SK-N-SH treated with all-trans-retinoic acid at 6 μM for 48 hours (cell line): ENCODE measurements around the gene PIWIL1.

Experiments
- ARNTL ChIP-seq: fragments of 450-650 bp; formaldehyde crosslinking; IDR thresholded peaks from 2 replicates; pipeline ENCODE4 v1.5.0; 2020; ENCODE audit warnings: low read depth, mild to moderate bottlenecking, moderate library complexity, borderline replicate concordance
- BACH2 ChIP-seq: fragments of 250-450 bp; sonication (Bioruptor Pico); IDR thresholded peaks from 2 replicates; pipeline ENCODE4 v1.9.0; 2021; ENCODE audit warnings: mild to moderate bottlenecking, borderline replicate concordance
- ESRRG ChIP-seq: fragments of 250-450 bp; sonication (Bioruptor Pico); IDR thresholded peaks from 2 replicates; pipeline ENCODE4 v1.6.1; 2021; ENCODE audit warnings: mild to moderate bottlenecking
- GLIS3 ChIP-seq: fragments of 250-450 bp; sonication (Bioruptor Pico); IDR thresholded peaks from 2 replicates; pipeline ENCODE4 v1.5.0; 2020; ENCODE audit warnings: mild to moderate bottlenecking, moderate library complexity
- ISL1 ChIP-seq: fragments of 250-450 bp; sonication (Bioruptor Pico); IDR thresholded peaks from 2 replicates; pipeline ENCODE4 v2.1.2; 2022; ENCODE audit warnings: mild to moderate bottlenecking, moderate library complexity
- PPARA ChIP-seq: fragments of 250-450 bp; sonication (Bioruptor Pico); IDR thresholded peaks from 2 replicates; pipeline ENCODE4 v1.5.0; 2020; ENCODE audit warnings: mild to moderate bottlenecking, borderline replicate concordance
- RARB ChIP-seq: fragments of 250-450 bp; sonication (Bioruptor Pico); IDR thresholded peaks from 2 replicates; pipeline ENCODE4 v1.8.0; 2021; ENCODE audit warnings: mild to moderate bottlenecking, moderate library complexity
- ZNF565 ChIP-seq: fragments of 450-650 bp; formaldehyde crosslinking; conservative IDR thresholded peaks from 2 replicates; pipeline ENCODE4 v1.5.0; 2020; ENCODE audit warnings: low read depth, mild to moderate bottlenecking, moderate library complexity
- TF ChIP-seq, protein P1 (sequence below): fragments of 250-450 bp; sonication (Bioruptor Pico); IDR thresholded peaks from 2 replicates; pipeline ENCODE4 v1.5.1; 2021; ENCODE audit warnings: mild to moderate bottlenecking, moderate library complexity
- TF ChIP-seq, protein P2 (sequence below): fragments of 250-450 bp; sonication (Bioruptor Pico); IDR thresholded peaks from 2 replicates; pipeline ENCODE4 v1.8.0; 2020; ENCODE audit warnings: mild to moderate bottlenecking, moderate library complexity, borderline replicate concordance

DNA sequence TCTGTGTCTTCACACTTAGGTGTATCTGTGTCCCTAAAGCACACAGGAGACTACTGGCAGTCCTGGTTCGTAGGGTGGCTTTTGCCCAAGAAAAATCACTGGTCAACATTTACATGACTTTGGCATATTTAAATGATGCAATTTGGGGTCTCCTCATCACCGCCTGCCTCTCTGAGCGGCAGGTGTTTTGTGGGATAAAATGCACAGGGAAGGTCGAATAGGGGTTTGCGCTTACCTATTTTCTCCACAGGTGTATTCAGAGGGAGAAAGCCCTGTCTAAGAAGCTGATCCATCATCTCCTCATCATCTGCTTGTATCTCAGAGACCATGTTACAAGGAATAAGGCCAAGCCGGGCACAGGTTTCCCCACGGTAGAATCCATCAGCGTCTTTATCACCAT lies 74.7 kb downstream of the PIWIL1 start:
- no peak for TF ChIP-seq GLIS3 (CRISPR knock-in tag)
- TF ChIP-seq ESRRG (CRISPR knock-in tag) = no peak
- no peak for TF ChIP-seq ISL1 (CRISPR knock-in tag)
- TF ChIP-seq ARNTL = no peak
- TF ChIP-seq BACH2 (CRISPR knock-in tag) = no peak
- TF ChIP-seq RARB = no peak
- TF ChIP-seq, protein P1, sequence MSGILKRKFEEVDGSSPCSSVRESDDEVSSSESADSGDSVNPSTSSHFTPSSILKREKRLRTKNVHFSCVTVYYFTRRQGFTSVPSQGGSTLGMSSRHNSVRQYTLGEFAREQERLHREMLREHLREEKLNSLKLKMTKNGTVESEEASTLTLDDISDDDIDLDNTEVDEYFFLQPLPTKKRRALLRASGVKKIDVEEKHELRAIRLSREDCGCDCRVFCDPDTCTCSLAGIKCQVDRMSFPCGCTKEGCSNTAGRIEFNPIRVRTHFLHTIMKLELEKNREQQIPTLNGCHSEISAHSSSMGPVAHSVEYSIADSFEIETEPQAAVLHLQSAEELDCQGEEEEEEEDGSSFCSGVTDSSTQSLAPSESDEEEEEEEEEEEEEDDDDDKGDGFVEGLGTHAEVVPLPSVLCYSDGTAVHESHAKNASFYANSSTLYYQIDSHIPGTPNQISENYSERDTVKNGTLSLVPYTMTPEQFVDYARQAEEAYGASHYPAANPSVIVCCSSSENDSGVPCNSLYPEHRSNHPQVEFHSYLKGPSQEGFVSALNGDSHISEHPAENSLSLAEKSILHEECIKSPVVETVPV = no peak
- TF ChIP-seq, protein P2, sequence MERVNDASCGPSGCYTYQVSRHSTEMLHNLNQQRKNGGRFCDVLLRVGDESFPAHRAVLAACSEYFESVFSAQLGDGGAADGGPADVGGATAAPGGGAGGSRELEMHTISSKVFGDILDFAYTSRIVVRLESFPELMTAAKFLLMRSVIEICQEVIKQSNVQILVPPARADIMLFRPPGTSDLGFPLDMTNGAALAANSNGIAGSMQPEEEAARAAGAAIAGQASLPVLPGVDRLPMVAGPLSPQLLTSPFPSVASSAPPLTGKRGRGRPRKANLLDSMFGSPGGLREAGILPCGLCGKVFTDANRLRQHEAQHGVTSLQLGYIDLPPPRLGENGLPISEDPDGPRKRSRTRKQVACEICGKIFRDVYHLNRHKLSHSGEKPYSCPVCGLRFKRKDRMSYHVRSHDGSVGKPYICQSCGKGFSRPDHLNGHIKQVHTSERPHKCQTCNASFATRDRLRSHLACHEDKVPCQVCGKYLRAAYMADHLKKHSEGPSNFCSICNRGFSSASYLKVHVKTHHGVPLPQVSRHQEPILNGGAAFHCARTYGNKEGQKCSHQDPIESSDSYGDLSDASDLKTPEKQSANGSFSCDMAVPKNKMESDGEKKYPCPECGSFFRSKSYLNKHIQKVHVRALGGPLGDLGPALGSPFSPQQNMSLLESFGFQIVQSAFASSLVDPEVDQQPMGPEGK (CRISPR knock-in tag) = no peak
- no peak for TF ChIP-seq ZNF565
- TF ChIP-seq PPARA (CRISPR knock-in tag) = no peak
